Activated CD4-positive, CD25-positive, alpha-beta regulatory T cell treated with anti-CD3 and anti-CD28 coated beads, Interleukin-2, amount 50 U/mL, for 72 hours (primary cell): Measurements from ENCODE around the gene NHS.

Experiments used
- DNase-seq: peaks from one replicate; pipeline ENCODE4 v3.0.0; 2021

NHS gene

GRCh38 chrX:17595456-17596035 lies 220.5 kb downstream of the NHS start:
- DNase-seq: no peak

GRCh38 chrX:17596061-17596460 lies 221.1 kb downstream of the NHS start:
- no peak for DNase-seq

- DNase-seq: no peak
Measured at GRCh38 chrX:17596546-17597205, 221.7 kb downstream of the NHS start.

GRCh38 chrX:17597327-17597726 lies 222.3 kb downstream of the NHS start:
- DNase-seq: no peak

- no peak for DNase-seq
Measured at GRCh38 chrX:17597836-17598439, 222.9 kb downstream of the NHS start.

GRCh38 chrX:17601441-17602200 lies 226.6 kb downstream of the NHS start:
- DNase-seq: no peak

- DNase-seq: no peak
Measured at GRCh38 chrX:17602245-17602644, 227.2 kb downstream of the NHS start.

GRCh38 chrX:17603196-17603595 lies 228.2 kb downstream of the NHS start:
- no peak for DNase-seq

GRCh38 chrX:17605676-17606075 lies 230.7 kb downstream of the NHS start:
- no peak for DNase-seq

- DNase-seq: no peak
Measured at GRCh38 chrX:17606231-17606630, 231.2 kb downstream of the NHS start.

GRCh38 chrX:17608888-17609287 lies 233.9 kb downstream of the NHS start:
- no peak for DNase-seq

GRCh38 chrX:17610788-17611187 lies 235.8 kb downstream of the NHS start:
- no peak for DNase-seq

GRCh38 chrX:17613979-17614588 lies 239.1 kb downstream of the NHS start:
- DNase-seq: no peak

- DNase-seq: no peak
Measured at GRCh38 chrX:17616936-17617335, 241.9 kb downstream of the NHS start.

GRCh38 chrX:17617806-17618205 lies 242.8 kb downstream of the NHS start:
- no peak for DNase-seq

GRCh38 chrX:17621566-17622270 lies 246.7 kb downstream of the NHS start:
- DNase-seq: no peak

GRCh38 chrX:17622331-17622730 lies 247.3 kb downstream of the NHS start:
- DNase-seq: no peak

- no peak for DNase-seq
Measured at GRCh38 chrX:17623750-17624149, 248.8 kb downstream of the NHS start.

GRCh38 chrX:17627026-17627425 lies 252.0 kb downstream of the NHS start:
- no peak for DNase-seq

GRCh38 chrX:17628976-17629375 lies 254.0 kb downstream of the NHS start:
- DNase-seq: no peak

- no peak for DNase-seq
Measured at GRCh38 chrX:17629519-17629918, 254.5 kb downstream of the NHS start.

- DNase-seq: no peak
Measured at GRCh38 chrX:17631647-17632046, 256.6 kb downstream of the NHS start.

- DNase-seq: no peak
Measured at GRCh38 chrX:17632942-17633341, 257.9 kb downstream of the NHS start.
